WTC11 (cell line): Measurements from ENCODE around the gene NRXN3. TPM values are rescaled to one million over a fixed set of nuclear protein-coding genes. Genes with fewer than 3 reads are reported as not detected.

Experiments
- ATAC-seq: fragments of 200-7000 bp; cut with Tn5 transposase; 2 replicates; pipeline ENCODE4 v1.10.0; 2021; ENCODE audit warnings: mild to moderate bottlenecking, moderate library complexity
- CTCF ChIA-PET: fragments of 300-600 bp; sonication (Branson Sonifier 250); formaldehyde crosslinking; loops from one replicate; lab custom pipeline; 2021; ENCODE audit warnings: antibody characterized with exemption; lab: Charles Lee
- POLR2A ChIA-PET: fragments of 350-600 bp; sonication (Branson Sonifier 250); formaldehyde crosslinking; loops from one replicate; lab custom pipeline; 2021; ENCODE audit warnings: antibody characterized with exemption; lab: Charles Lee
- DNase-seq: peaks from one replicate; pipeline ENCODE4 v3.0.0; 2021; ENCODE audit warnings: low spot score
- H3K27ac Mint-ChIP-seq: 2 replicates; pipeline ENCODE4 v1.8.0; 2021; ENCODE audit warnings: mixed read lengths
- H3K27me3 Mint-ChIP-seq: 2 replicates; pipeline ENCODE4 v1.8.0; 2021; ENCODE audit warnings: low read depth, mild to moderate bottlenecking, moderate library complexity, mixed read lengths
- H3K36me3 Mint-ChIP-seq: 2 replicates; pipeline ENCODE4 v1.8.0; 2021; ENCODE audit warnings: mixed read lengths
- H3K4me1 Mint-ChIP-seq: 2 replicates; pipeline ENCODE4 v1.8.0; 2022; ENCODE audit warnings: mixed read lengths
- H3K4me3 Mint-ChIP-seq: 2 replicates; pipeline ENCODE4 v1.8.0; 2021; ENCODE audit warnings: mild to moderate bottlenecking, moderate library complexity, mixed read lengths
- H3K9me3 Mint-ChIP-seq: 2 replicates; pipeline ENCODE4 v1.8.0; 2021; ENCODE audit warnings: mixed read lengths
- FOXJ3 ChIP-seq: sonication (generic); formaldehyde crosslinking; IDR thresholded peaks from 2 replicates; pipeline ENCODE4 v1.9.0; 2021; ENCODE audit warnings: missing genetic modification reagents, mild to moderate bottlenecking, borderline replicate concordance
- JUN ChIP-seq: sonication (generic); formaldehyde crosslinking; IDR thresholded peaks from 2 replicates; pipeline ENCODE4 v1.8.0; 2023; ENCODE audit warnings: mild to moderate bottlenecking, missing genetic modification reagents
- MXD4 ChIP-seq: fragments of 250-450 bp; sonication (Bioruptor Pico); IDR thresholded peaks from 2 replicates; pipeline ENCODE4 v1.8.0; 2021; ENCODE audit warnings: mild to moderate bottlenecking, moderate library complexity, borderline replicate concordance
- NFE2L1 ChIP-seq: sonication (generic); formaldehyde crosslinking; IDR thresholded peaks from 2 replicates; pipeline ENCODE4 v1.8.1; 2023; ENCODE audit warnings: missing genetic modification reagents
- NR1H2 ChIP-seq: sonication (generic); formaldehyde crosslinking; IDR thresholded peaks from 2 replicates; pipeline ENCODE4 v1.9.0; 2021; ENCODE audit warnings: mild to moderate bottlenecking, moderate library complexity, missing genetic modification reagents
- NR3C1 ChIP-seq: sonication (generic); formaldehyde crosslinking; conservative IDR thresholded peaks from 2 replicates; pipeline ENCODE4 v1.8.1; 2023; ENCODE audit warnings: low read depth, mild to moderate bottlenecking, missing genetic modification reagents
- OVOL2 ChIP-seq: fragments of 250-450 bp; sonication (Bioruptor Pico); IDR thresholded peaks from 2 replicates; pipeline ENCODE4 v1.9.0; 2021; ENCODE audit warnings: mild to moderate bottlenecking, borderline replicate concordance
- RORB ChIP-seq: fragments of 250-450 bp; sonication (Bioruptor Pico); IDR thresholded peaks from 2 replicates; pipeline ENCODE4 v1.9.0; 2021; ENCODE audit warnings: mild to moderate bottlenecking
- SMAD3 ChIP-seq: sonication (generic); formaldehyde crosslinking; IDR thresholded peaks from 2 replicates; pipeline ENCODE4 v1.8.0; 2022; ENCODE audit warnings: missing genetic modification reagents, mild to moderate bottlenecking, borderline replicate concordance
- SOX15 ChIP-seq: fragments of 250-450 bp; sonication (Bioruptor Pico); IDR thresholded peaks from 2 replicates; pipeline ENCODE4 v1.9.0; 2021; ENCODE audit warnings: mild to moderate bottlenecking
- TP53 ChIP-seq: sonication (generic); formaldehyde crosslinking; IDR thresholded peaks from 2 replicates; pipeline ENCODE4 v1.8.1; 2023; ENCODE audit warnings: mild to moderate bottlenecking, missing genetic modification reagents
- ZBTB21 ChIP-seq: sonication (generic); formaldehyde crosslinking; IDR thresholded peaks from 2 replicates; pipeline ENCODE4 v1.8.1; 2023; ENCODE audit warnings: mild to moderate bottlenecking, missing genetic modification reagents, borderline replicate concordance
- ZNF232 ChIP-seq: sonication (generic); formaldehyde crosslinking; IDR thresholded peaks from 2 replicates; pipeline ENCODE4 v1.8.0; 2022; ENCODE audit warnings: mild to moderate bottlenecking, missing genetic modification reagents
- ZNF423 ChIP-seq: fragments of 250-450 bp; sonication (Bioruptor Pico); IDR thresholded peaks from 2 replicates; pipeline ENCODE4 v2.1.2; 2022; ENCODE audit warnings: mild to moderate bottlenecking, moderate library complexity
- total RNA-seq: library from RNA; stranded (reverse); gene quantifications from 3 replicates; pipeline ENCODE4 v1.2.3, GENCODE V29; 2021
- TF ChIP-seq, protein P1 (sequence below): sonication (generic); formaldehyde crosslinking; IDR thresholded peaks from 2 replicates; pipeline ENCODE4 v1.8.1; 2022; ENCODE audit warnings: low read depth, mild to moderate bottlenecking, moderate library complexity, missing genetic modification reagents, borderline replicate concordance
- TF ChIP-seq, protein P2 (sequence below): sonication (generic); formaldehyde crosslinking; IDR thresholded peaks from 2 replicates; pipeline ENCODE4 v1.8.0; 2023; ENCODE audit warnings: mild to moderate bottlenecking, missing genetic modification reagents
- TF ChIP-seq, protein P3 (sequence below): sonication (generic); formaldehyde crosslinking; IDR thresholded peaks from 2 replicates; pipeline ENCODE4 v1.8.0; 2022; ENCODE audit warnings: mild to moderate bottlenecking, missing genetic modification reagents
- TF ChIP-seq, protein P4 (sequence below): fragments of 250-450 bp; sonication (Bioruptor Pico); IDR thresholded peaks from 2 replicates; pipeline ENCODE4 v1.9.0; 2021; ENCODE audit warnings: mild to moderate bottlenecking
- TF ChIP-seq, protein P5 (sequence below): sonication (generic); formaldehyde crosslinking; IDR thresholded peaks from 2 replicates; pipeline ENCODE4 v1.8.1; 2022; ENCODE audit warnings: missing genetic modification reagents, borderline replicate concordance
- TF ChIP-seq, protein P6 (sequence below): fragments of 250-450 bp; sonication (Bioruptor Pico); IDR thresholded peaks from 2 replicates; pipeline ENCODE4 v1.8.0; 2021; ENCODE audit warnings: mild to moderate bottlenecking
- TF ChIP-seq, protein P7 (sequence below): sonication (generic); formaldehyde crosslinking; IDR thresholded peaks from 2 replicates; pipeline ENCODE4 v1.8.1; 2023; ENCODE audit warnings: mild to moderate bottlenecking, missing genetic modification reagents, moderate library complexity
- TF ChIP-seq, protein P8 (sequence below): sonication (generic); formaldehyde crosslinking; IDR thresholded peaks from 2 replicates; pipeline ENCODE4 v1.8.1; 2023; ENCODE audit warnings: mild to moderate bottlenecking, moderate library complexity, missing genetic modification reagents
- TF ChIP-seq, protein P9 (sequence below): fragments of 250-450 bp; sonication (Bioruptor Pico); IDR thresholded peaks from 2 replicates; pipeline ENCODE4 v2.1.2; 2022; ENCODE audit warnings: mild to moderate bottlenecking, moderate library complexity

NRXN3 gene
- total RNA-seq, 1 experiment from 2014 or later, result 3.0 TPM

DNA sequence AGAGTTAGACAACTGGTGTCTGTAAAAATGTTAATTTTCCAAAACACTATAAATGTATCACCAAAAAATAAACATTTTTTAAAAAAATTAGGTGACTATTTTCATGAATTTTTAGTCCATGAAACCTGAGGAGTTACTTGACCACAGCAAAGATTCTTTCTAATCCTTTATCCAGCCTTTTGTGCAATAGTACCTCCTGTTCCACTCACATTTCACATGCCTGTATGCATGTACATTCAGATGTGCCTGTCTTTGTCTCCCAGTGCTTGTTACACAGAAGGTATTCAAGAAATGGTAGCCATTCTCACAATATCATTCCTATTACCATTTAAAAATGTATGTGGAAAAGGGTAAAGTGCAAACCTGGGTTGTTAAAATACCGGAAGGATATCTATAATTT lies 1184.2 kb downstream of the NRXN3 start (continued):
- TF ChIP-seq, protein P1, sequence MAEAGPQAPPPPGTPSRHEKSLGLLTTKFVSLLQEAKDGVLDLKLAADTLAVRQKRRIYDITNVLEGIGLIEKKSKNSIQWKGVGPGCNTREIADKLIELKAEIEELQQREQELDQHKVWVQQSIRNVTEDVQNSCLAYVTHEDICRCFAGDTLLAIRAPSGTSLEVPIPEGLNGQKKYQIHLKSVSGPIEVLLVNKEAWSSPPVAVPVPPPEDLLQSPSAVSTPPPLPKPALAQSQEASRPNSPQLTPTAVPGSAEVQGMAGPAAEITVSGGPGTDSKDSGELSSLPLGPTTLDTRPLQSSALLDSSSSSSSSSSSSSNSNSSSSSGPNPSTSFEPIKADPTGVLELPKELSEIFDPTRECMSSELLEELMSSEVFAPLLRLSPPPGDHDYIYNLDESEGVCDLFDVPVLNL, result no peak
- no peak for TF ChIP-seq RORB (CRISPR knock-in tag)
- no peak for TF ChIP-seq TP53 (CRISPR knock-in tag)
- no peak for TF ChIP-seq ZNF232 (CRISPR knock-in tag)
- TF ChIP-seq, protein P2, sequence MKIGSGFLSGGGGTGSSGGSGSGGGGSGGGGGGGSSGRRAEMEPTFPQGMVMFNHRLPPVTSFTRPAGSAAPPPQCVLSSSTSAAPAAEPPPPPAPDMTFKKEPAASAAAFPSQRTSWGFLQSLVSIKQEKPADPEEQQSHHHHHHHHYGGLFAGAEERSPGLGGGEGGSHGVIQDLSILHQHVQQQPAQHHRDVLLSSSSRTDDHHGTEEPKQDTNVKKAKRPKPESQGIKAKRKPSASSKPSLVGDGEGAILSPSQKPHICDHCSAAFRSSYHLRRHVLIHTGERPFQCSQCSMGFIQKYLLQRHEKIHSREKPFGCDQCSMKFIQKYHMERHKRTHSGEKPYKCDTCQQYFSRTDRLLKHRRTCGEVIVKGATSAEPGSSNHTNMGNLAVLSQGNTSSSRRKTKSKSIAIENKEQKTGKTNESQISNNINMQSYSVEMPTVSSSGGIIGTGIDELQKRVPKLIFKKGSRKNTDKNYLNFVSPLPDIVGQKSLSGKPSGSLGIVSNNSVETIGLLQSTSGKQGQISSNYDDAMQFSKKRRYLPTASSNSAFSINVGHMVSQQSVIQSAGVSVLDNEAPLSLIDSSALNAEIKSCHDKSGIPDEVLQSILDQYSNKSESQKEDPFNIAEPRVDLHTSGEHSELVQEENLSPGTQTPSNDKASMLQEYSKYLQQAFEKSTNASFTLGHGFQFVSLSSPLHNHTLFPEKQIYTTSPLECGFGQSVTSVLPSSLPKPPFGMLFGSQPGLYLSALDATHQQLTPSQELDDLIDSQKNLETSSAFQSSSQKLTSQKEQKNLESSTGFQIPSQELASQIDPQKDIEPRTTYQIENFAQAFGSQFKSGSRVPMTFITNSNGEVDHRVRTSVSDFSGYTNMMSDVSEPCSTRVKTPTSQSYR, result no peak
- no peak for TF ChIP-seq FOXJ3
- TF ChIP-seq OVOL2, result no peak
- no peak for TF ChIP-seq NFE2L1 (CRISPR knock-in tag)
- TF ChIP-seq SMAD3, result no peak

DNA sequence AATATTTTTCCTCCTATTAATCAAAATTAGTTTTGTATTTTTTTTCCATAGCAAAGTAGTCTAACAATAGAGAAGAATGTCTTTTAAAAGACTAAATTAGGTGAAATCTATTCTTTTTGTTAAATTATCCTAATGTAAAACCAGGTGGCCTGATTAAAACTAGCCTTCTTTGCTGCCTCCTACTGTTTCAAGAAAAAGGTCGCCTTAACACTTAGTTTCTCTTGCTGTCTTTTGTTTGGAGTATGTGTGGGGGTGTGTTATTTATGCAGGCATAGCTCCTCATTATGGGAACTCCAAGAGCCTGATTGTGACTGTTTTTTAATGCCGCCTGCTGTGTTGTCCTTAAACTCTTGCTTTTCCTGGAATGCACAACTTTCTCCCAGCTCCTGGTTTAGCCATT lies 1185.9 kb downstream of the NRXN3 start:
- Mint-ChIP-seq H3K4me1 (peaks cover 33% of the 10 kb centered on the region), H3K9me3 (no peaks in the 10 kb centered on the region), H3K36me3 (no peaks in the 10 kb centered on the region), H3K4me3 (no peak overlapping the region), H3K27ac (peak overlapping the region; percentile 5; the same call in 1 of the 2 replicates), H3K27me3 (no peaks in the 10 kb centered on the region)
- ChIA-PET CTCF (no interaction called here), POLR2A (no interaction called here)
- DNase-seq (no peak), ATAC-seq (peak; percentile 81)
- TF ChIP-seq ZNF232 (CRISPR knock-in tag), result no peak
- TF ChIP-seq, protein P3, sequence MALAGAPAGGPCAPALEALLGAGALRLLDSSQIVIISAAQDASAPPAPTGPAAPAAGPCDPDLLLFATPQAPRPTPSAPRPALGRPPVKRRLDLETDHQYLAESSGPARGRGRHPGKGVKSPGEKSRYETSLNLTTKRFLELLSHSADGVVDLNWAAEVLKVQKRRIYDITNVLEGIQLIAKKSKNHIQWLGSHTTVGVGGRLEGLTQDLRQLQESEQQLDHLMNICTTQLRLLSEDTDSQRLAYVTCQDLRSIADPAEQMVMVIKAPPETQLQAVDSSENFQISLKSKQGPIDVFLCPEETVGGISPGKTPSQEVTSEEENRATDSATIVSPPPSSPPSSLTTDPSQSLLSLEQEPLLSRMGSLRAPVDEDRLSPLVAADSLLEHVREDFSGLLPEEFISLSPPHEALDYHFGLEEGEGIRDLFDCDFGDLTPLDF (CRISPR knock-in tag), result no peak
- TF ChIP-seq JUN (CRISPR knock-in tag), result no peak
- TF ChIP-seq, protein P4, sequence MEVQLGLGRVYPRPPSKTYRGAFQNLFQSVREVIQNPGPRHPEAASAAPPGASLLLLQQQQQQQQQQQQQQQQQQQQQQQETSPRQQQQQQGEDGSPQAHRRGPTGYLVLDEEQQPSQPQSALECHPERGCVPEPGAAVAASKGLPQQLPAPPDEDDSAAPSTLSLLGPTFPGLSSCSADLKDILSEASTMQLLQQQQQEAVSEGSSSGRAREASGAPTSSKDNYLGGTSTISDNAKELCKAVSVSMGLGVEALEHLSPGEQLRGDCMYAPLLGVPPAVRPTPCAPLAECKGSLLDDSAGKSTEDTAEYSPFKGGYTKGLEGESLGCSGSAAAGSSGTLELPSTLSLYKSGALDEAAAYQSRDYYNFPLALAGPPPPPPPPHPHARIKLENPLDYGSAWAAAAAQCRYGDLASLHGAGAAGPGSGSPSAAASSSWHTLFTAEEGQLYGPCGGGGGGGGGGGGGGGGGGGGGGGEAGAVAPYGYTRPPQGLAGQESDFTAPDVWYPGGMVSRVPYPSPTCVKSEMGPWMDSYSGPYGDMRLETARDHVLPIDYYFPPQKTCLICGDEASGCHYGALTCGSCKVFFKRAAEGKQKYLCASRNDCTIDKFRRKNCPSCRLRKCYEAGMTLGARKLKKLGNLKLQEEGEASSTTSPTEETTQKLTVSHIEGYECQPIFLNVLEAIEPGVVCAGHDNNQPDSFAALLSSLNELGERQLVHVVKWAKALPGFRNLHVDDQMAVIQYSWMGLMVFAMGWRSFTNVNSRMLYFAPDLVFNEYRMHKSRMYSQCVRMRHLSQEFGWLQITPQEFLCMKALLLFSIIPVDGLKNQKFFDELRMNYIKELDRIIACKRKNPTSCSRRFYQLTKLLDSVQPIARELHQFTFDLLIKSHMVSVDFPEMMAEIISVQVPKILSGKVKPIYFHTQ (CRISPR knock-in tag), result no peak
- TF ChIP-seq ZBTB21 (CRISPR knock-in tag), result no peak
- TF ChIP-seq, protein P5, sequence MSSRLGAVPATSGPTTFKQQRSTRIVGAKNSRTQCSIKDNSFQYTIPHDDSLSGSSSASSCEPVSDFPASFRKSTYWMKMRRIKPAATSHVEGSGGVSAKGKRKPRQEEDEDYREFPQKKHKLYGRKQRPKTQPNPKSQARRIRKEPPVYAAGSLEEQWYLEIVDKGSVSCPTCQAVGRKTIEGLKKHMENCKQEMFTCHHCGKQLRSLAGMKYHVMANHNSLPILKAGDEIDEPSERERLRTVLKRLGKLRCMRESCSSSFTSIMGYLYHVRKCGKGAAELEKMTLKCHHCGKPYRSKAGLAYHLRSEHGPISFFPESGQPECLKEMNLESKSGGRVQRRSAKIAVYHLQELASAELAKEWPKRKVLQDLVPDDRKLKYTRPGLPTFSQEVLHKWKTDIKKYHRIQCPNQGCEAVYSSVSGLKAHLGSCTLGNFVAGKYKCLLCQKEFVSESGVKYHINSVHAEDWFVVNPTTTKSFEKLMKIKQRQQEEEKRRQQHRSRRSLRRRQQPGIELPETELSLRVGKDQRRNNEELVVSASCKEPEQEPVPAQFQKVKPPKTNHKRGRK (CRISPR knock-in tag), result no peak
- TF ChIP-seq, protein P6, sequence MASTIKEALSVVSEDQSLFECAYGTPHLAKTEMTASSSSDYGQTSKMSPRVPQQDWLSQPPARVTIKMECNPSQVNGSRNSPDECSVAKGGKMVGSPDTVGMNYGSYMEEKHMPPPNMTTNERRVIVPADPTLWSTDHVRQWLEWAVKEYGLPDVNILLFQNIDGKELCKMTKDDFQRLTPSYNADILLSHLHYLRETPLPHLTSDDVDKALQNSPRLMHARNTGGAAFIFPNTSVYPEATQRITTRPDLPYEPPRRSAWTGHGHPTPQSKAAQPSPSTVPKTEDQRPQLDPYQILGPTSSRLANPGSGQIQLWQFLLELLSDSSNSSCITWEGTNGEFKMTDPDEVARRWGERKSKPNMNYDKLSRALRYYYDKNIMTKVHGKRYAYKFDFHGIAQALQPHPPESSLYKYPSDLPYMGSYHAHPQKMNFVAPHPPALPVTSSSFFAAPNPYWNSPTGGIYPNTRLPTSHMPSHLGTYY, result no peak
- TF ChIP-seq ZNF423 (CRISPR knock-in tag), result no peak
- TF ChIP-seq MXD4 (CRISPR knock-in tag), result no peak
- TF ChIP-seq NR1H2 (CRISPR knock-in tag), result no peak
- TF ChIP-seq, protein P7, sequence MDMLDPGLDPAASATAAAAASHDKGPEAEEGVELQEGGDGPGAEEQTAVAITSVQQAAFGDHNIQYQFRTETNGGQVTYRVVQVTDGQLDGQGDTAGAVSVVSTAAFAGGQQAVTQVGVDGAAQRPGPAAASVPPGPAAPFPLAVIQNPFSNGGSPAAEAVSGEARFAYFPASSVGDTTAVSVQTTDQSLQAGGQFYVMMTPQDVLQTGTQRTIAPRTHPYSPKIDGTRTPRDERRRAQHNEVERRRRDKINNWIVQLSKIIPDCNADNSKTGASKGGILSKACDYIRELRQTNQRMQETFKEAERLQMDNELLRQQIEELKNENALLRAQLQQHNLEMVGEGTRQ, result no peak
- TF ChIP-seq RORB (CRISPR knock-in tag), result no peak
- no peak for TF ChIP-seq SOX15 (CRISPR knock-in tag)
- no peak for TF ChIP-seq NR3C1 (CRISPR knock-in tag)
- TF ChIP-seq, protein P8, sequence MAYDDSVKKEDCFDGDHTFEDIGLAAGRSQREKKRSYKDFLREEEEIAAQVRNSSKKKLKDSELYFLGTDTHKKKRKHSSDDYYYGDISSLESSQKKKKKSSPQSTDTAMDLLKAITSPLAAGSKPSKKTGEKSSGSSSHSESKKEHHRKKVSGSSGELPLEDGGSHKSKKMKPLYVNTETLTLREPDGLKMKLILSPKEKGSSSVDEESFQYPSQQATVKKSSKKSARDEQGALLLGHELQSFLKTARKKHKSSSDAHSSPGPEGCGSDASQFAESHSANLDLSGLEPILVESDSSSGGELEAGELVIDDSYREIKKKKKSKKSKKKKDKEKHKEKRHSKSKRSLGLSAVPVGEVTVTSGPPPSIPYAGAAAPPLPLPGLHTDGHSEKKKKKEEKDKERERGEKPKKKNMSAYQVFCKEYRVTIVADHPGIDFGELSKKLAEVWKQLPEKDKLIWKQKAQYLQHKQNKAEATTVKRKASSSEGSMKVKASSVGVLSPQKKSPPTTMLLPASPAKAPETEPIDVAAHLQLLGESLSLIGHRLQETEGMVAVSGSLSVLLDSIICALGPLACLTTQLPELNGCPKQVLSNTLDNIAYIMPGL, result no peak
- TF ChIP-seq, protein P9, sequence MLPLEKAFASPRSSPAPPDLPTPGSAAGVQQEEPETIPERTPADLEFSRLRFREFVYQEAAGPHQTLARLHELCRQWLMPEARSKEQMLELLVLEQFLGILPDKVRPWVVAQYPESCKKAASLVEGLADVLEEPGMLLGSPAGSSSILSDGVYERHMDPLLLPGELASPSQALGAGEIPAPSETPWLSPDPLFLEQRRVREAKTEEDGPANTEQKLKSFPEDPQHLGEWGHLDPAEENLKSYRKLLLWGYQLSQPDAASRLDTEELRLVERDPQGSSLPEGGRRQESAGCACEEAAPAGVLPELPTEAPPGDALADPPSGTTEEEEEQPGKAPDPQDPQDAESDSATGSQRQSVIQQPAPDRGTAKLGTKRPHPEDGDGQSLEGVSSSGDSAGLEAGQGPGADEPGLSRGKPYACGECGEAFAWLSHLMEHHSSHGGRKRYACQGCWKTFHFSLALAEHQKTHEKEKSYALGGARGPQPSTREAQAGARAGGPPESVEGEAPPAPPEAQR (CRISPR knock-in tag), result no peak
